ENCODE data around the gene LTBP2.
A peak's percentile ranks its signal among the peaks of the same experiment; 100 is the strongest.

LTBP2 gene

DNA sequence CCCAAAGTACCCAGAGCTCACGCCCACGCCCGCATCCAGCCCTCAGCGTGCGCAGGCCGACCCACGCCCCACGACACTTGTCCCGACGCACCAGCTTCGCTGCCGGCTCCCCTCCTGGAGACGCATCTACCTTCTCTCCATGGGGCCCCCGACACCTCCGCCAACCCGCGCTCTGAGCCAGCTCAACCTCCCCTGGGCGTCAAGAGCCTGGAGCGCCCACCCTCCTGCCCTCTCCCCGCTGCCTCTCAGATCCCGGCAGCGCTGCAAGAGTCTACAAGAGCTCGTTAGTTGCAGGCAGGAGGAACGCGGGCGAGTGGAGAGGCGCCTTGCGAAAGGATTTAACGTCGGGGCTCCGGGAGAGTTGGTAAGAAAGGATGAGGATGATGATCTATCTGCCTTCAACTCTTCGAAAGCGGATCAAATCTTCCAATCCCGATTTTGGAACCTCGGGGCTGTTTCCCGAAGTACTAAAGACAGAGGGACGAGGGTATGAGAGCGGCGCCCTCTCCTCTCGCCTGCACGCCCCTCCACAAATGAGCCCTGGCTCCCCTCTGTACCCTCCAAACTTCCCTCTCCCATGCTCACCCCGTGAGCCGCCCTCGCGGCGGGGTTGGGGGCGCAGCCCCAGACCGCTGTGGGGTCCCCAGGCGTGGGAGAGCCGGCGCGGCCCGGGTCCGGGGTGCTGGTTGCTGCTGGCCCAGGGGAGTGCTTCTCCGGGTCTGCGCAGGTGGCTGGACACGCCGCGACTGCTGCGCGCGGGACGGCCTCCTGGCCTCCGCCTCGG lies 979 bp downstream of the LTBP2 start:
- DNase-seq: no peak

DNA sequence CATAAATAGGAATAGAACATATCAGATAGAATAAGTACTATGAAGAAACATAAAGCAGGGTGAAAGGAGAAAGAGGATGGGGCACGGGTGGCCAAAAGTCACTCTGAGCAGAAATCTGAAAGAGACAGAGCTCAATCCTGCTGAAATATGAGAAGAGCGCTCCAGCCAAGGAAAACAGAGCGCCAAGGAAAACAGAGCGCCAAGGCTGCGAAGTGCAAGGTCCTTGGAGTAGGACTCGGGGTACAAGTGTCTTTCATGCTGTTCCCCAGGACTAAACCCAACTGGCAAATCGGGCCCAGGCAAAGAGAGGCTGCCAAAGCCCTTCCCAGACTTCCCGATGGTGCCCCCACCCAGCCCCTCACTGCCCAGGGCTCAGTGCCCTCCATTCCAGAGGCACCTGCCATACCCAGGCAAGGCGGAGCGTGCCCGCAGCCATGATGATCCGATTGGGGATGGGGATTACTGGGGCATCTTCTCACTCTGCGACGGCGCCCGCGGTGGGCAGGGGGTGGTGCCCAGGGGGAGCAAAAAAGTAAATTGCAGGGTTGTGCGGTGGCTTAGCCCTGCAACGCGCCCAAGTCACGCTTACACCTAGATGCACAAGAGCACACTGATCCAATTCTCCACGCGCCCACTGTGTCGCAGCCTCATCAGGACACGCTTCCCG lies 1.7 kb downstream of the LTBP2 start:
- no peak for DNase-seq

DNA sequence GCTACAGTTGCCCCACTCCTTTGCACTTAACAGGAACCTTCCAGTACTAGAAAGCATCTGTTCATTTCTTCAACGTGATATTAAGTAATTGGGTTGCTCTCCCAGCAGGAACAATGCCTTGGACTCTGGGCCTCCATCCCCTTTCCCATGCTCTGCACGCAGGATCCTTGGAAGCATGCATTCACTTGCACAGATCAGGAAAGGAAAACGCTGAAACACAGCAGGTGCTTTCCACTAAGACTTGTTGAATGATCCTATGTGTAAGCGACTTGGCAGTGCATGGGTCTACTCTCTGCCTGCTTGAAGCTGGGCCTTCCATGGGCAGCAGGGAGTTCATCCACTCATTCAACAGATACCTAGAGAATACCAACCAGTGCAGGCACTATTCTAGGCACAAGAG lies 2.3 kb downstream of the LTBP2 start:
- no peak for DNase-seq

DNA sequence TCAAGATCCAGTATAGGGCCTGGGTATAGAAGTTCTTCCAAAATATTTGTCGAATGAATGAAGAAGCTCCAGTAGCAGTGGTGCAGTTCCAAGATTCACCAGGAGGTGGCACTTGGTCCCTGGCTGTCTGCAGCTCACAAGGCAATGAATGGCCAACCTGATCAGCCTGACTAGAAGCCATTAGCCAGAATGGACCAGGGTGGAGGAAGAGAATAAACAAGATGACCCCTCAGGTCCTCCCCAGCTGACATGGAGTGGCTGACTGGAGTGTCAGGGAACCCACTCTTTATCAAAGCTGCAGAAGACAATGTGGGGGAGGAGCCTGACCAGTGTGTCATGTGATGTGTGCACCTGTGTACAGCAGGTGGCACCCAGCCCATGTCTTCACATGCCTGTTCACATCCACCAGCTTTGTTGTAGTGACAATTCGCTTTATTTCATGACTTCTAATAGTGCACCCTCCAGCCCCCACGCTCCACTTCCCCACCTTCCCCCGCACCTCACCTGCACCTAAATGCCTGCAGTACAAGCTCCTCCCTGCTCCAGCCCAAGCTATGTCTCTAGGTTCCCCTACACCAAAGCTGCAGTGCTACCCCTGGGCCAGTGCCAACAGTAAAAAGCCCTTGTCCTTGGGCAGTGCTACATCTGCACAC lies 3.0 kb downstream of the LTBP2 start:
- peak; percentile 90 for DNase-seq

DNA sequence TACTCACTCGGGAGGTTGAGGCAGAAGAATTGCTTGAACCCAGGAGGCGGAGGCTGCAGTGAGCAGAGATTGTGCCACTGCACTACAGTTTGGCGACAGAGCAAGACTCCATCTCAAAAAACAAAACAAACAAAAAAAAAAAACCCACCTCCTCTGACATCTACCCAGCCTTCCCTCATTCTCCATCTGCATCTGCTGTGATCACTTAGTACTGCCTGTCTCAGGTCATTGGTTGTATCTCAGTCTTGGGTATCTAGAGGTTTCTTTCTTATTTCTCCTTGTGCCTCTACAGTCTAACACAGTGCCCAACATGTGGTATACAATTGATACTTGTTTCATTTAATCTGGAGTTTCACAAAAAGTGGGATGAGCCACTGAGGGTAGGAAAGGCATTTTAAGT lies 5.3 kb downstream of the LTBP2 start:
- DNase-seq: no peak

DNA sequence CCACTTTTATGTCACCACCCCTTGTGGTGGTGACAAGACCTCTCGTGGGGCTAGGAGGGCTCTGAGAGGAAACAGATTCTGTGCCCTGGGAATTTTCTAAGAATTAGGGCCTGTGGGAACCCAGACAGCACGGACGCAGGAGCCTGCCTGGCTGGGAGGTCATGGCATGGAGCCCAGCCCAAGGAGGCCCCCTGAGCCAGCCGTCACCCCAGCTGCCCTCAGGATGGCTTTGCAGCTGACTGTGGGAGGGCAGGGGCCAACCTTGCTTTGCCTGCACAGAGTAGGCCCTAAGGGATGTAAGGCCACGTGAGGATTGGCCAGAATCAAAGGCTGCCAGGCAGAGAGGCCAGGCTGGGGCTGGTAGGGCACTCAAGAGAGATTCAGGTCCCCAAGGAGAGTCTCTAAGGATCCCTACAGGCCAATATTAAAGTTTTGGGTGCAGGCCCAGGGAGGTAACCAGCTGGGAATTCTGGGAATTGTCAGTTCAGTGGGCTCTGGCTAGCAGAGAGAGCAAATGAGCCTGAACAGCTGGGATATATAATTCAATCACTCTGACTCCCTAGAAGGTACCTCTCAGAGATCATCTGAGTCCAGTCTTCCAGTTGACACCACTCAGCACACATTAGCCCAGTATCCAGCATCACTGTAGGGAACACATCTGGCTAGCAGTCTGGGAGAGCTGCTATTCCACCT lies 6.4 kb downstream of the LTBP2 start:
- DNase-seq: no peak

DNA sequence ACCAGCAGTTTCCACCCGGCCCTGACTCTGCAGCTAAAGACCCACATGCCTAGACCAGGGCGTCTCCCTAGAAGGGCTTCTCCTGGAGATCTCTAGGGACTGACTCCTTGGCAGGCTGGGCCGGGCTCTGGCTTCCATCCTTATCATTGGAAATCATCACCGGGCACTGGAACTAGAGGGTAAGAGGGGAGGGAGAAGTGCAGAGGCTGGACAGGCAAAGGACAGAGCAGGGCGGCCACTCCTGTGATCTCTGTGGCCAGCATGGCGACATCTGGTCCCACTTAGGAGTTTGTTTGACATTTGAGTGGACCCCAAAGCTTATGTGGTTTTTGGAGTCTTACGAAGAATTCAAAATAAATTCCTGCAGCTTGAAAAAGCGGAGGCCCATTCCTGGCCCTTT lies 7.1 kb downstream of the LTBP2 start:
- no peak for DNase-seq

DNA sequence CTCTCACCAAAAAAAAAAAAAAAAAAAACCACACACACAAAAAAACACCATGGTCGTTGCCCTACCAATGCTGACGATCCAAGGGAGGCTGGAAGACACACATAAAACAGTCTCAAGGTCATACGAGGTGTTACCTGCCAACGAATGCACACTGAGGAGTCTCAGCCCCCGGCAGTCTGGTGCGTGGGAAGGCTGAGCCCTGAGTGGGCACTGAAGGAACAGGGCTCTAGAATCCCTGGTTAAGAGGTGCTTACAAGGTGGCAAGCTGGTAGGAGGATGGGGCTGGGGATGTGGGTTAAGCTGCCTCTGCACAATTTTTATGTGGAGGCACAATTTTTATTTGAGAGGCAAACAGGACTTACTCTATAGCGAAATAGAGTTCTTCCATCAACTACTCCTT lies 7.9 kb downstream of the LTBP2 start:
- no peak for DNase-seq

DNA sequence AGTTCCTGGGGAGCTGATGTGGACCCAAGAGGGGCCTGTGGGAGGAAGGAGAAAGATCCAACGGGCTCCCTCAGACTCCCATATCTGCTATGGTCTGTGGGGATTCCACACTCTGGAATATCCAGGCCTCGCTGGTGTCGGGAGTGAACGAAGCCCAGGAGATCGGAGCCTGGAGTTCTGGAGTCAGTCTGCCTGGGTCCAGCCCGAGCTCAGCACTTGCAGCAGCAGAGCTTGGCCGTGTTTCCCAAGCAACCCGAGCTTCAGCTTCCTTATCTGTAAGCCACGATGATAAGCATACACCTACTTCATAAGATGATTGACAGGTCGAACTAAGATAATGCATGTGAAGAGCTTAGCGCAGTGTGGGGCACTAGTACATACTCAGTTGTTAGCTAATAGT lies 10.1 kb downstream of the LTBP2 start:
- DNase-seq: no peak

DNA sequence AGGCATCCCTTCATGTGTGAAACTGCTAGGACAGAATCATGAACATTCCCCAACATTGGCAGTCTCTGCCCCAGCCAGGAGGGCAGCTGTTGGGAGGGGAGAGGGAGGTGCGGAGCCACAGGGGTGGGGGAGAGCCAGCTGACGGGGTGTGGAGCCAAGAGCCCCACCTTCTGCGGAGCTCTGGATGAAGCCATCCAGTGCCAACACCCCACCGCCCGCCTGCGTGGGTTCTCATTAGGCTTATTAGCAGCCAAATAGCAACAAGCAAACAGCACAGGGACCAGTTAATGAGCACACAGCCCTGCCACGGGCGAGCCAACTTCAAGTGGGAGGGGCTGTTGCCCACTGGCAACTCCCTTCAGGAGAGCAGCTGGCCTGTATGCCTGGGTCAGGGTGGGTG lies 12.1 kb downstream of the LTBP2 start:
- no peak for DNase-seq

DNA sequence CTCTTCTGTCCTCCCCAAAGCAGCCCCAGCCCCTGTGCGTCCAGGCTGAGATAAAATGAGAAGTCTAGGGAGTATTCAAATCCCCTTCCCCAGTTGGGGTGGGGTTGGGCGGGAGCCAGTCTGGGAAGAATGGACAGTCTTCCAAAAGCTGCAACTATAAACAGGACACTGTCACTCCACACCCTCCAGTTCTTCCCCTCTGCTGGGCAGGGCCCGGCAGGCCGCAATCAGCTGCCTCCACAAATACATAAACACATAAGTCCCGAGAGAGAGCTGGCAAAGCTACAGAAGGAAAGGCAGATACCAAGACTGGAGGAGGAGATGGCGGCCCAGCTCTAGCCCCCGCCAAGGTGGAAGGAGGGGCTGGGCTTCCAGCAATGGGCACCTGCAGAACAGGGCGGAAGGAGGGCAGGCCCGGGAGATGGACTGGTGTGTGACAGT lies 12.7 kb downstream of the LTBP2 start:
- DNase-seq: no peak

DNA sequence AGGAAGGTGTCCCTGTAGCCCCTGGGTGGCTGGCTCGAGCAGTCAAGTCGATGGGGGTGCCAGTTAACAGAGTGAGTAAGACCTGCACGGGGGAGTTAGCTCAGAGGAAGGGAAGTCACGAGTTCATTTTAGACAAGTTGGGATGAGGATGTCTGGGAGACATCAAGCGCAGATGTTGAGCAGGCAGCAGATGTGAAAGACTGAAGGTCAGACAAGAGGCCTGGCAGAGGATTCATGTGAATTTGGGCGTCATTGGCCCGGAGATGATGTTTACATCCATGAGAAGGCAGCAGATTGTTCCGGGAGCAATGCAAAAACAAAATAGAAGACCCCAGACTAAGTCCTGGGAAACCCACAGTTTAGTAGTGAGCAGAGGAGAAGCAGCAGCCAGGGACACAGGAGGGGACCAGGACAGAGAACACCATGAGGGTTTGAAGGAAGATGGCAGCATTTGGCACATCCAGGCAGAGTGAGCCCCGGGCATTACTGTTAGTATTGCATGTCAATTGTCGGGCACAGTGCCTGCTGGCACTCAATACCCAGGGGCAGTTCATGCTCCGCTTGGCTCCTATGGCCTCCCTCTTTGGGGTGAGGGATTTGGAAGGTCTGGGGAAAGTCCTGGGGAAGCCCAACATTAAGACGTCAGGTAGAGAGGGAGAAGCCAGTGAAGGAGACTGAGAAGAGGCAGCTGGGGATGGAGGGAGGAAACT lies 15.1 kb downstream of the LTBP2 start:
- no peak for DNase-seq

DNA sequence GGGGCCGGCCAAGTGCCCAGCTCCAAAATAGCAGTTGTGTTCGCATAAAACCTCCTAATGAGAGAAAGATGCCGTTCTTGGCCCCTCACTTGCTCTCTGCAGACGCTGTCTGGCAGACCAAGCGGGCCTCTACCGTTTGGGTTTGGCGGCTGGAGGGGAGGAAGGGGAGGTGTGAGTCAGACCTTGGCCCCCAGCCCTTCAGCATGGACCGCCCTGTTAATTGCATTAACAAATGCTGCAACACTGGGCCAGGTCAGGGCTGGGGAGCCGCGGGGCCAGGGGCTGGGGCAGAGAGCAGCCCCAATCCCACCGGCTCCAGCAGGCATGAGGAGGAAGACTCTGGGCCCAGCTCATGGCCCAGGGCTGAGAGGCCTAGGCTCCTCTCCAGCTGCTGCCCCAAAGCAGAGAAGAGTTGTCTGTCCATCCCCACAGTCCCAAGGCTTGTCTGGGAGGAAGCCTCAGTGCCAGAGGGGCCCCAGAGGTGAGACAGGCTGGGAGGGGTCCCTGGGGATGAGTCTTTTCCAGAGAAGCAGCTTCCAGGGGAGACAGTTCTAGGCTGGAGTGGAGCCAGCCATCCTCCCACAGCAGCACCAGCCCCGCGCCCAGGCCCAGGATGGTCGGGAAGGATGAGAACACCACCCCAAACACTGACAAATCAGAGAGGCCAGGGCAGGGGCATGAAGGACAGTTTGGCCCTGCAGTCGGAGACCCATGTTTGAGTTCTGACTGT lies 16.9 kb downstream of the LTBP2 start:
- DNase-seq: no peak

DNA sequence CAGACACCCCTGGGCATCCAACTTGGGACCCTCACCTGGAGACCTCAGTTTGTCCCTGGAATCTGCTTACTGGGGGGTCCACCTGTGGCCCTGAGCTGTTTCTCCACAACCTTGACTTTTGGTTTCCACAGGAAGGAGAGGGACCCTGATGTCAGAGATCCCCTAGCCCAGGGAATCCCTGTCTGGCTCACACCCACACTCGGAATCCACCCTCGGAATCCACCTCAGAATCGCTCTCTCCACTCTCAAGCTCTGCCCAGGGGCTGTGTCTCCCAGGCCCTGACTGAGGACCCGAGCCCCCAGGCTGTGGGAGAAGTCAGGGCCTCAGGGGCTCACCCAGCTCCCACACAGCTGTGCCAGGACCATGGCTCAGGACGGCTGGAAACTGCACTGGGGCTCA lies 17.4 kb downstream of the LTBP2 start:
- DNase-seq: no peak

DNA sequence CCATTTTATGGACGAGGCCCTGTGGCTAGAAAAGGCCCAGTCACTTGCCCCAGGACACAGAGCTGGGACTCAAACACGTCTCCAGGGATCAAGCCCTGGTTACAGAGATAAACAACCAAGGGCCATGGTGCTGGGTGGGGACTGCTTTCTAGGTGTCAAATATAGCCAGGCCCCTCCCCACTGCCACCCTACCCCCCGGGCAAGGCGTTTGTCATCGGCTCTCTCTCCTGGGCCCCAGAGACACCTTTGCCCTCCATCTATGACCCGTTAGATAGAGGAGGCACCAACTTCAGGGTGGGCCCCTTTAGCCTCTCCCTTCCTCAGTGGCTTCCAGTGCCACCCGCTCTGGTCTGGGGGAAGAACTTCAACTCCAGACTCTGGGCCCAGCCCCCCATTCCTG lies 18.0 kb downstream of the LTBP2 start:
- no peak for DNase-seq

DNA sequence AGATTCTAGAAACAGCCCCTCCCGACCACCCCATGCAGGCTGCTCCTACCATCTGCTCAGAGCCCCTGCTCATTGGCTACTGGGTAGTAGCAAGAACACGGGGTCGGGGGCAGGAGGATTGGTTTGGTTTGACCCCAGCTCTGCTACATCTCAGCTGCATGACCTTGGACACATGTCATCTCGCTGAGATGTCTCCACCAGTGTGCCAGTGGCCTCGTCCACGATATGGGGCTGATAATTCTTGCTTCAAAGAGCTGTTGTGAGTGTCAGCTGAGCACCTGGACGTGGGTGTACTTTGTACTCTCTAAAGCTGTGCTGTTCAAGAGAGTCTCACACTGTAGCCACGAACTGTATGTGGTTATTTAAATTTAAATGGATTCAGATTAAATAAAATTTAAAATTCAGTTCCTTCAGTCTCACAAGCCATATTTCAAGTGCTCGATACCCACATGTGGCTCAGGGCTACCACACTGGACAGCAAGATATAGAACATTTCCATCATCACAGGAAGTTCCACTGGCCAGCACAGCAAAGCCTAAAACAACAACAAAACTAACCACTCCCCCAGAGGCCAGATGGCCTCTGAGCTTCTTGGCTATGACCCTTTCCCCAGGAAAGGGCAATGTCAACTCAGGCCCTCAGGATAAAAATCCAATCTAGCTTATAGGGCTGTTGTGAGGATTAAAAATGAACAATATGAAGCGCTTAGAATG lies 18.6 kb downstream of the LTBP2 start:
- DNase-seq: no peak

DNA sequence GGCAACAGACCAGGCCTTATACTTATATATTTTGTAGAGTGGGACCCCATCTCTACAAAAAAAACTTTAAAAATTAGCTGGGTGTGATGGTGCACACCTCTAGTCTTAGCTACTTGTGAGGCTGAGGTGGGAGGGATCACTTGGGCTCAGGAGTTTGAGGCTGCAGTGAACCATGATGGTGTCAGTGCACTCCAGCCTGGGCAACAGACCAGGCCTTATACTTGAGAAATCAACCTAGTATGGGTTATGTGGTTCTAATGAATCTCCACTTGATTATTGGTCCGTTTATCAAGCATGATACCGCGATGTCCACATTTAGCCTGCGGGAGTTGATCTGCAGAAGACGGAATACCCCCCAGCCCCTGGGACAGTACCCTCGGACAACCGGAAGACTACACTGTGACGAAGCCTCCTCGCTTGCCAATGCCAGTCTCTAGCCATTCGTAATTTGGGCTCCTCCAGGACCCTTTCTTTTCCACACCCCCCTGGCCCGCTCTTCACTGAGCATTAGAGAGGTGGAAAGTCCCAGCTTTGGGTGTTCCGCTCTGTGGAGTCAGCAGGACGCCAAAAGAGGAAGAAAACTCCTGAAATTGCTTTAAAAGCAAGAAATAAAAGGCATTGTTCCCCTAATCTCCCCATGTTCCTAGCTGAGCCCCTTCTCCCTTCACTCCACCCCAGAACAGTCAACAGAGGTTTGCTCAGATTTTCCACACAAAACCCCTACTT lies 19.4 kb downstream of the LTBP2 start:
- no peak for DNase-seq

DNA sequence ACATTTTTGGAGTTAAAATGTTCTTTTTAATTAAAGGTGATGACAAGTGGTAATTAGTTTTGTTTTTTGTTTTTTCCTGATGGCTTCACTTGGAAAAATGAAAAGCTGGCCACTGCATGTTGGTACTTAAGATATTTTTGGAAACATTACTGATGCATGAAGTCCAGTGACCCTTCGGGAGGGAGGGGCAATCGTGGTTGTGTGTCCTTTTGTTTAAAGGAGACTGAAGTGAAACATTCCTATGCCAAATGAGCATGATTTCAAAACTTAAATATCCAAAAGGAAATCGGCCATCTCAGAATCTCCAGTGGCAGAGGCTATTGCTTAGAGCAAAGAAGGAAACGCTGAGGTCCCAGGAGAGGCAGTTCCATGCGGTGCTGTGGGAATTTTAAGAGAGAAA lies 20.1 kb downstream of the LTBP2 start:
- DNase-seq: no peak

DNA sequence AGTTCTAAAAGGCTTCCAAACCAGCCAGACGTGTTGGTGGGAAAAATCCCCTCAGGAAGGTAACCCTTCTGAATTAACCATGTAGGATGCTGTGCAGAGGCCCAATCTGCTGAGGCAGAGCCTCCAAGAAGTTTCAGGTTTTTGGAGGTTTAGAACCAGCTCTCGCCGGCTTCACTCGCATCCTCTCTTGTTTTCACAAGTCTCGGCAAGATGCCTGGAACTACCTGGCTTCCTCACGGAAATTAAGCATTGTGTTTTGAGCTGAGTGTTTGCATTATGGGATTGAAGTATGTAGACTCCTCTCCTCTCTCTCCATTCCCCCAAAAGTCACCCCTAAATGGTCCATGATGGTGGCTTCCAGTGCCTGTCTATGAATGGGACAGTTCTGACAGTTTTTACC lies 20.6 kb downstream of the LTBP2 start:
- DNase-seq: no peak

DNA sequence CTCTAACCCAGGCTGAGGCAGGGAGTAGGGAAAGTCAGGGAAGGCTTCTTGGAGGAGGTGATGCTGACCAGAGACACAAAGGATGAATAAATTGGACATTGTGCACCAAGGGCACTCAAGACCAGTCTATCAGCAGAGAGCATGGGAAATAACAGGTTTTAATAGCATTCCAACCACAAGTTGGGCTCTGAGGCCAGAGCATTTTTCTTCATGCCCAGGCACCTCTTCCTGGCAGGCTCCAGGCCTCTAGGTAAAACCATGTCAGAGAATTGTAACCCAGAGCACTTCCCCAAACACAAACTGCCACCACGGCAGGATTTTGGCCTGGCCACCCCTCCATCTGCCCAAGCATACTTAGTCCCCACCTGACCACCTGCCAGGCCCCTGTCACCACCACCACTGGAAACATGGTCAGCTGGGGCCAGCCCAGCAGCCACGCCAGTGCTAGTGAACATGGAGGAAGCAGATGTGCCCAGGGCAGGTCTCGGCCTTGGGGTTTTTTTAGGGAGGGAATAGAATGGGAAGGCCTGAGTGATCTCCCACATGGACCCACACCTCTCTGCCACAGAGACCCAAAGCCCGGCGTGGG lies 22.7 kb downstream of the LTBP2 start:
- DNase-seq: no peak

DNA sequence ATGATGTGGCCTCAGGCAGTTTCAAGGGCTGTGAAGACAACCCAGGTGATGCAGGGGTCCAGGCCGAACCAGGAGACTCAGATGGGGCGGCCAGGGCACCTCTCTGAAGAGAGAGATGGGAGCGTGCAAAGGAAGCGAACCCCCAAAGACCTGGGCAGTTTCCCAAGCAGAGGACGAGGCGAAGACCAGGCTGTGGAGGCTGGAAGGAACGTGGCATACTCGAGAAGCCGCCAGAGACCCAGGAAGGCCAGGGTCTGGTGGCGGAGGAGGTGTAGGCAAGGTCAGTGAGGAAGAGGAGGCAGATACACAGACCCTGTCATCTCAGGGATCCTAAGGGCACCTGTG lies 24.7 kb downstream of the LTBP2 start:
- no peak for DNase-seq

Data from activated CD8-positive, alpha-beta memory T cell treated with anti-CD3 and anti-CD28 coated beads, Interleukin-2, amount 50 U/mL, for 4 hours (primary cell).